ENCODE data around the gene TMEM263. TPM values are rescaled to one million over a fixed set of nuclear protein-coding genes. Genes with fewer than 3 reads are reported as not detected.
A peak's percentile ranks its signal among the peaks of the same experiment; 100 is the strongest.

Gene TMEM263
- total and polyA plus RNA-seq, 2 of the 13 experiments (the other 11 are each of a cell fraction or from before 2014, with no cell fraction given) = 25.9 to 58.6 TPM

- TF ChIP-seq ZNF580 (CRISPR knock-in tag; IDR thresholded peaks at IDR 0.05; ENCODE audit: borderline replicate concordance, low read depth) (0 out of 2 replicates have a peak, but pooled peaks have one; percentile 35), FOSL1 (CRISPR knock-in tag; IDR thresholded peaks at IDR 0.05; ENCODE audit: borderline replicate concordance) (peak; percentile 79; the same call in 1 of the 2 replicates), SPEN (CRISPR knock-in tag; IDR thresholded peaks at IDR 0.05; ENCODE audit: low read depth) (no peak), ADNP (CRISPR knock-in tag; IDR thresholded peaks at IDR 0.05) (no peak), TARDBP (CRISPR knock-in tag; IDR thresholded peaks at IDR 0.05) (0 out of 2 replicates have a peak, but pooled peaks have one; percentile 36), NFIC (IDR thresholded peaks at IDR 0.05; ENCODE audit: low read length) (peak; percentile 45; the same call in 1 of the 2 replicates), SOX5 (CRISPR knock-in tag; IDR thresholded peaks at IDR 0.05; ENCODE audit: borderline replicate concordance) (peak; percentile 93), GABPA (IDR thresholded peaks at IDR 0.05; ENCODE audit: low read depth, low read length) (no peak), GABPA (CRISPR knock-in tag; IDR thresholded peaks at IDR 0.05; ENCODE audit: low read depth) (peak; percentile 12; the same call in 1 of the 2 replicates), YEATS4 (CRISPR knock-in tag; IDR thresholded peaks at IDR 0.05; ENCODE audit: borderline replicate concordance) (0 out of 2 replicates have a peak, but pooled peaks have one; percentile 13), NCOA2 (CRISPR knock-in tag; IDR thresholded peaks at IDR 0.05) (peak; percentile 62), ZNF446 (CRISPR knock-in tag; IDR thresholded peaks at IDR 0.05) (no peak), ZNF616 (CRISPR knock-in tag; IDR thresholded peaks at IDR 0.05; ENCODE audit: low read depth) (no peak), ZNF569 (CRISPR knock-in tag; IDR thresholded peaks at IDR 0.05; ENCODE audit: borderline replicate concordance) (no peak), TBX2 (CRISPR knock-in tag; IDR thresholded peaks at IDR 0.05; ENCODE audit: borderline replicate concordance) (peak; percentile 53; the same call in 1 of the 2 replicates), ZNF441 (CRISPR knock-in tag; IDR thresholded peaks at IDR 0.05; ENCODE audit: borderline replicate concordance) (0 out of 2 replicates have a peak, but pooled peaks have one; percentile 16), ZNF644 (CRISPR knock-in tag; IDR thresholded peaks at IDR 0.05; ENCODE audit: low read depth) (peak; percentile 63), FOXA1 (IDR thresholded peaks at IDR 0.05) (no peak), FOXA1 (CRISPR knock-in tag; IDR thresholded peaks at IDR 0.05) (peak; percentile 68; the same call in 1 of the 2 replicates), GATAD2A (CRISPR knock-in tag; IDR thresholded peaks at IDR 0.05) (peak; percentile 85), NFAT5 (CRISPR knock-in tag; IDR thresholded peaks at IDR 0.05) (no peak)
- TF ChIP-seq, protein P1, sequence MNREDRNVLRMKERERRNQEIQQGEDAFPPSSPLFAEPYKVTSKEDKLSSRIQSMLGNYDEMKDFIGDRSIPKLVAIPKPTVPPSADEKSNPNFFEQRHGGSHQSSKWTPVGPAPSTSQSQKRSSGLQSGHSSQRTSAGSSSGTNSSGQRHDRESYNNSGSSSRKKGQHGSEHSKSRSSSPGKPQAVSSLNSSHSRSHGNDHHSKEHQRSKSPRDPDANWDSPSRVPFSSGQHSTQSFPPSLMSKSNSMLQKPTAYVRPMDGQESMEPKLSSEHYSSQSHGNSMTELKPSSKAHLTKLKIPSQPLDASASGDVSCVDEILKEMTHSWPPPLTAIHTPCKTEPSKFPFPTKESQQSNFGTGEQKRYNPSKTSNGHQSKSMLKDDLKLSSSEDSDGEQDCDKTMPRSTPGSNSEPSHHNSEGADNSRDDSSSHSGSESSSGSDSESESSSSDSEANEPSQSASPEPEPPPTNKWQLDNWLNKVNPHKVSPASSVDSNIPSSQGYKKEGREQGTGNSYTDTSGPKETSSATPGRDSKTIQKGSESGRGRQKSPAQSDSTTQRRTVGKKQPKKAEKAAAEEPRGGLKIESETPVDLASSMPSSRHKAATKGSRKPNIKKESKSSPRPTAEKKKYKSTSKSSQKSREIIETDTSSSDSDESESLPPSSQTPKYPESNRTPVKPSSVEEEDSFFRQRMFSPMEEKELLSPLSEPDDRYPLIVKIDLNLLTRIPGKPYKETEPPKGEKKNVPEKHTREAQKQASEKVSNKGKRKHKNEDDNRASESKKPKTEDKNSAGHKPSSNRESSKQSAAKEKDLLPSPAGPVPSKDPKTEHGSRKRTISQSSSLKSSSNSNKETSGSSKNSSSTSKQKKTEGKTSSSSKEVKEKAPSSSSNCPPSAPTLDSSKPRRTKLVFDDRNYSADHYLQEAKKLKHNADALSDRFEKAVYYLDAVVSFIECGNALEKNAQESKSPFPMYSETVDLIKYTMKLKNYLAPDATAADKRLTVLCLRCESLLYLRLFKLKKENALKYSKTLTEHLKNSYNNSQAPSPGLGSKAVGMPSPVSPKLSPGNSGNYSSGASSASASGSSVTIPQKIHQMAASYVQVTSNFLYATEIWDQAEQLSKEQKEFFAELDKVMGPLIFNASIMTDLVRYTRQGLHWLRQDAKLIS (CRISPR knock-in tag; IDR thresholded peaks at IDR 0.05) = no peak
Observed at GRCh38 chr12:106975993-106976658, 20.4 kb downstream of the TMEM263 start (continued).
